Bronchial epithelial cell (primary cell): Measurements from ENCODE around the gene FBLN5. TPM values are rescaled to one million over a fixed set of nuclear protein-coding genes. Genes with fewer than 3 reads are reported as not detected.

Source experiments
- DNase-seq: peaks from one replicate; pipeline ENCODE4 v3.0.0-alpha.2; 2010; ENCODE audit warnings: low read depth
- FAIRE-seq: peaks from 2 replicates; lab custom pipeline; 2011; peaks lifted over from hg19 to GRCh38; lab: Jason Lieb, UNC
- H3K27me3 ChIP-seq: 2 replicates; pipeline ENCODE4 v1.5.1; 2011; ENCODE audit warnings: low read length; ENCODE audit not compliant: control insufficient read depth, insufficient read depth
- H3K36me3 ChIP-seq: 2 replicates; pipeline ENCODE4 v1.5.1; 2011; ENCODE audit warnings: low read length; ENCODE audit not compliant: control insufficient read depth, insufficient read depth
- H3K4me3 ChIP-seq: 2 replicates; pipeline ENCODE4 v1.5.1; 2011; ENCODE audit warnings: mild to moderate bottlenecking, low read depth, low read length, control low read depth
- CTCF ChIP-seq: IDR thresholded peaks from 2 replicates; pipeline ENCODE4 v1.5.1; 2011; ENCODE audit warnings: mild to moderate bottlenecking, moderate library complexity, low read length, control low read depth, inconsistent platforms; ENCODE audit not compliant: insufficient read depth, severe bottlenecking
- total RNA-seq: library from RNA; depleted of rRNA; stranded (reverse); fragments of >200 nt; gene quantifications from 2 replicates; pipeline ENCODE4 v1.2.1, GENCODE V29; 2014

FBLN5 gene
- total RNA-seq, 1 donor from 2014 or later, result 0.26 TPM

- no peak for FAIRE-seq
- no peak for TF ChIP-seq CTCF
- Histone ChIP-seq H3K36me3 (no peaks in the 10 kb centered on the region), H3K27me3 (no peaks in the 10 kb centered on the region), H3K4me3 (no peak overlapping the region)
- no peak for DNase-seq
These were observed 15.9 kb downstream of the FBLN5 start for GRCh38 chr14:91931478-91932088.

GRCh38 chr14:91929700-91930099 is 17.8 kb downstream of the FBLN5 start:
- Histone ChIP-seq H3K36me3 (no peaks in the 10 kb centered on the region), H3K27me3 (no peaks in the 10 kb centered on the region), H3K4me3 (no peak overlapping the region)
- FAIRE-seq, result no peak
- TF ChIP-seq CTCF, result no peak
- peak; percentile 60 for DNase-seq

GRCh38 chr14:91927800-91928199 is 19.7 kb downstream of the FBLN5 start:
- no peak for TF ChIP-seq CTCF
- H3K4me3 ChIP-seq, result no peak overlapping the region
- H3K36me3 ChIP-seq, result no peaks in the 10 kb centered on the region
- FAIRE-seq (peak; percentile 13), DNase-seq (no peak)
- H3K27me3 ChIP-seq, result no peaks in the 10 kb centered on the region

GRCh38 chr14:91927191-91927590 is 20.3 kb downstream of the FBLN5 start:
- TF ChIP-seq CTCF, result no peak
- no peak overlapping the region for H3K4me3 ChIP-seq

GRCh38 chr14:91926131-91926890 is 21.2 kb downstream of the FBLN5 start:
- H3K4me3 ChIP-seq, result no peak overlapping the region
- no peaks in the 10 kb centered on the region for H3K27me3 ChIP-seq
- no peak for DNase-seq
- H3K36me3 ChIP-seq, result no peaks in the 10 kb centered on the region
- TF ChIP-seq CTCF, result no peak
- no peak for FAIRE-seq

More at GRCh38 chr14:91927191-91927590, 20.3 kb downstream of the FBLN5 start:
- no peak for FAIRE-seq
- DNase-seq, result no peak
- H3K36me3 ChIP-seq, result no peaks in the 10 kb centered on the region
- H3K27me3 ChIP-seq, result no peaks in the 10 kb centered on the region
